Activated CD8-positive, alpha-beta memory T cell treated with anti-CD3 and anti-CD28 coated beads, Interleukin-2, amount 50 U/mL, for 48 hours (primary cell): ENCODE data around the gene ZBTB37.
A peak's percentile ranks its signal among the peaks of the same experiment; 100 is the strongest.
"Not testable (repeated sequence)": the region's sequence is repeated elsewhere in the genome, so short reads cannot be mapped to it uniquely, and the experiment has no call there.

Source experiments
- DNase-seq: peaks from one replicate; pipeline ENCODE4 v3.0.0-alpha.2; 2020

ZBTB37 gene

DNA sequence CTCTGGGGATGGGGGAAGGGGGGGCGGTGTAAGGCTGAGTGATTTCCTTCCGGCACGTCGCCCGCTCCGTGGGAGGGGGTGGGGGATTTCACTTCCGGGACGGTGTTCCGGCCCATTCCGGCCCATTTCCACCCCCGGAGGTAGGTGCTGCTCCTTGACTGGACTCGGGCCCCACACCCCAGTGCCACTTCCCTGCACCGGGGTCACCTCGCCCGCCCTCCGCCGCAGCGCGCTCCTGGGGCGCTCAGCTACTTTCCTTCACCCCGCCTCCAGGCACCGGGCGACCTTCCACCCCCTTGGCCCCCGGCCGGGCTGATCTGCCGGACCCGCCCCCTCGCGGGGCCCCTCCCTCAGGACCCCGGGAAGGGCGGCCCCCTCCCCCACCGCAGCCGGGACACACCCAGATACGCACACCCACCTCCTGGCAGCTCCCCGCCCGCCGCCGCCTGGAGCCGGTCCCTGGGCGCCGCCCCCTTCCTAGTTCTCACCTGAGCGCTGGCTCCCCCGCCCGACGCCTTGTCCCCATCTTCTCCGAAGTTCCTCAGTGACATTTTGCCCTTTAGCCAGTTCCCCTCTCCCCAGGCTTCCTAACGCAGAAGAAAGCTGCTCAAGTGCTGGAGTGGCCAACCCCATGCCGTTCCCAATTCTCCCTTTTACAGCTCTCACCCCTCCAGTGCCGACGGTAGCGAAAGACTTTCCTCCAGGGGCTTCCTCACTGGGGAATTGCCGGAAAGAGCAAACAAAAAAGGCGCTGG, at the start of gene ZBTB37:
ZBTB37 (plus strand) TSS at position 115 of the 755 bp plus-strand sequence. CDS start 1,846 bp downstream, outside the sequence.
- peak; percentile 97 for DNase-seq

DNA sequence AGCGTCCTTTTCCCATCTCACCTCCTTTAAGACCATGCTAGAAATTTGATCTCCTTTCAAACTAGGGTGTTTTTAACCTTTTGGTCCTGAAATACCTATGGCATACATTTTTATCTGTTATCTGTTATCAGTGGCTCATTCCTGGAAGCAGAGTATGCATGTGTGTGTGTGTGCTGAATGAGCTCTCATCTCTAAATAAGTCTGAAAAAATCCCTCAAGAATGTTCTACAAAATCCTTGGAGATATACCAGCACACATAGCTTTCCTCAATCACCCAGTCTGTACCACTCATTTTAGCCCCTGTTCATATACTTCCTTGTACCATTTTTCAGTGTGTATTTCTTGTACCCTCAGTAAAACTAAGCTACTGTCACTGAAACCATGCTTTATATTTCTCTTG, 49.7 kb upstream of the ZBTB37 start:
- DNase-seq = no peak

GRCh38 chr1:173821680-173822079, 46.5 kb upstream of the ZBTB37 start:
- DNase-seq = no peak

DNA sequence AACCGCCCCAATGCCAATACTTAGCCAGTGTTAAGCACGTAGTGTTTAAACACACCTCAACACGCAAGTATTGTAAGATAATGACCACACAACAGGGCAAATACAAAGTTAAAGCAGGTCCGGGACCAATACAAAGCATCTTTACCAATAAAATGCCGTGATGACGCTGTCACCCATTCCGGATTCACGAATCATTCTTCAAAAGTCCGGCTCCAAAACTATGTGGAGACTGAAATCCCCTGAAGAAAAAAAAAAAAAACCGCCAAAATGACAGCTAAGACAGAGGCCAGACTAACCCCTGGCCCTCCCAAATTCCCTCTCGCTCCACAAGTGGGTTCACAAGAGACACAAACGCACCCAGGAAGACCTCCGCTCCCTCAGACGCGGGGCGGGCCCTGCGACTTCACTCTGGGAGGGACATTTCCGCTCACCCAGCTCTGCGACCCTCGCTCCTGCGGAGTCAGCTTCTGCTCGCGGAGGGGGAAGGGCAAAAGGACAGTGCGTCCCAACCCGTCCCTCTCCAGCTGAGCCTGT, 44.3 kb upstream of the ZBTB37 start:
- no peak for DNase-seq

- peak; percentile 90 for DNase-seq
Measured at GRCh38 chr1:173824315-173825081, 43.7 kb upstream of the ZBTB37 start, which contains the start of the genes CENPL and DARS2. CENPL (minus strand) TSS chr1:173824883; CDS start chr1:173811299, 13,584 bp downstream. DARS2 (plus strand) TSS chr1:173824673; CDS start chr1:173825230, 557 bp downstream.

- DNase-seq = no peak
Measured at GRCh38 chr1:173827611-173828010, 40.6 kb upstream of the ZBTB37 start.

DNA sequence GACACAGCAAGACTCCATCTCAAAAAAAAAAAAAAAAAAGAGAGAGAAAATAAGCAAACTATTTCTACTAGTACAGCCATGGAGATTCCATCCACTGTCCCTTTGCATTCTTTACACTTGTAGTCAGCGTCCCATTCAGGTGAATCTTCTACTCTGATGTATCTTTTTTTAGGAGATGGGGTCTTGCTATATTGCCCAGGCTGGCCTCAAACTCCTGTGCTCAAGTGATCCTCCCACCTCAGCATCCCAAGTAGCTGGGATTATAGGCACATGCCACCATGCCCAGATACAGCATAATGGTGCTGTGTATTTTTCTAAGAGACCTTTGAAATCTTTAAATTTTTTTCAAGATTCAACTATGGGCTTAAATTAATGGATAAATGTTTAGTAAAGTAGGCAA, 35.4 kb upstream of the ZBTB37 start:
- no peak for DNase-seq

GRCh38 chr1:173852105-173852504, 16.1 kb upstream of the ZBTB37 start:
- DNase-seq = no peak

GRCh38 chr1:173853074-173853473, 15.1 kb upstream of the ZBTB37 start:
- DNase-seq = no peak

GRCh38 chr1:173856014-173856413, 12.2 kb upstream of the ZBTB37 start:
- no peak for DNase-seq

- DNase-seq = no peak
Measured at GRCh38 chr1:173856903-173857302, 11.3 kb upstream of the ZBTB37 start.

- no peak for DNase-seq
Measured at GRCh38 chr1:173857363-173857917, 10.7 kb upstream of the ZBTB37 start.

DNA sequence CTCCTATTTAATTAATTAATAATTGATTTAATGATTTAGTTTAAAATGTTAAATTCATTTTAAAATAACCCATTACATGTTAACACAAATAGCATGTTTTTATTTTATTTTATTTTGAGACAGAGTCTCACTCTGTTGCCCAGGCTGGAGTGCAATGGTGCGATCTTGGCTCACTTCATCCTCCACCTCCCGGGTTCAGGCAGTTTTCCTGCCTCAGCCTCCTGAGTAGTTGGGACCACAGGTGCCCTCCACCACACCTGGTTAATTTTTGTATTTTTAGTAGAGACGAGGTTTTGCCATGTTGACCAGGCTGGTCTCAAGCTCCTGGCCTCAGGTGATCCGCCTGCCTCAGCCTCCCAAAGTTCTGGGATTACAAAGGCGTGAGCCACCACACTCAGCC, 8.6 kb upstream of the ZBTB37 start:
- DNase-seq = not testable (repeated sequence)

- no peak for DNase-seq
Measured at GRCh38 chr1:173860065-173860464, 8.1 kb upstream of the ZBTB37 start.

GRCh38 chr1:173861731-173862145, 6.4 kb upstream of the ZBTB37 start:
- peak; percentile 83 for DNase-seq

GRCh38 chr1:173862146-173862768, 5.9 kb upstream of the ZBTB37 start:
- peak; percentile 86 for DNase-seq

- DNase-seq = peak; percentile 61
Measured at GRCh38 chr1:173862769-173863223, 5.4 kb upstream of the ZBTB37 start.

DNA sequence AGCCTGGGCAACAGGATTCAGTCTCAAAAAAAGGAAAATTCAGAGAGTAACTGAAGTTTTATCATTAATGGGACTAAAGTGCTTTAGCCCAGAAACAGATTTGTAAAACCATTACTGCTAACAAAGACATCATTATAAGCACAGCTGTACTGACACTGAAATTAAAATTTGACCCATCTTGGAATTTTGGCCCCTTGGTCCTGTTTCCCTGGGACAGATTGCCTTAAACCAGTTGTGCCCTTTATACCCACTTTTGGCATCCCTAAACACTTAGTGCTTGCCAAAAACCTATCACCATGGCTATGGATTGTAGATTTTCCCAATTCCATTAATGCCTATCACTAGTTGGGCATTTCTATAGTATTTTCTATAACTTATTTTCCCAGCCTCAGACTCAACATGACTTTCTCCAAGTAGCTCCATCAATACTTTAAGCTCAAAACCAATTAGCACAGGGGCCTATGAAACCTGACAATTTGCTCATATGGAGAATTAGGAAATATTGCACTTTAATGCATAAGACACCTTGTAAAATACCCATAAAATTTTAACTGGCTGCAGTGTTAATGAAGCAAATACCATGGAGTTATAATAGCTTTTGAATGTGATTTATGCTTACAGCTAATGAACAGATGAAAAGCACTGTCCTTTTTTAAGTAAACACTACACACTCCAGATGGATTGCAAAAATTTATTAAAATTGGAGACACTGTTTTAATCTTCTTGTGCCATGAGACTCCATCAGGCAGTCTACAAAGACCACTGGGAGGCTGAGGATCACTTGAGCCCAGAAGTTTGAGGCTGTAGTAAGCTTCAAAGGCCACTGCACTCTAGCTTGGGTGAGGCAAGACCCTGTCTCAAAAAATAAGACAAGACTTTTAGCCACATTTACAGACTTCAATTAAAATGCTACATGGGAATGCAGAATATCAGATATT, 4.7 kb upstream of the ZBTB37 start:
- DNase-seq = no peak

DNA sequence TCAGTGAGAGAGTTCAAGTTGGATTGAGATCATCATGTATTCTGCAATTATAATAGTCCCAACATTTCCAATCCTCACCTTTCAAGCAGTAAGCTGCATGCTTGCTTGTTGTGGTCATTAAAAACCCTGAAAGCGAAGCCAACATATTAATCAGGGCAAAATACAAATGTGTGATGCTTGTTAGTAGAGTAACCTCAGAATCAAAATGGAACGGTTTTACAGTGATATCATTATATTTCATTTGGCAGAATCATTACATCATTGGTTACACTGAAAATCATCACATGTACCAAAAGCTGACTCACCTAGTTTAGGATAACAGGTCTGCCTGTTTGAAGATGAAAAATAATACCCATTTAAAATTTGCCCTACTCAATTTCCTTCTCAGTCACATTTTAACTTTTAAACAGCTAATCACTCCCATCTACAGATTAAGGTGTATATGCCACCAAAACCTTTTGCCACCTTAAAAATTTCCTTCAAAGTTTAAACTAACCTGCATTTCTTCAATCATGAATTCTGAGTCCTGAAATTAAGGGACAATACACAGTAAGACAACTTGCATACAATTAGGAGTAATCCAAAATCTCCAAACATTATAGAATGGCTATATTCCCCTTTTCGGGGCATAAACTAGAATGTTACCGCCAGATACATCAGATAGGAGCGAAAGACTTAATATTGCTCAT, 3.9 kb upstream of the ZBTB37 start:
- no peak for DNase-seq

DNA sequence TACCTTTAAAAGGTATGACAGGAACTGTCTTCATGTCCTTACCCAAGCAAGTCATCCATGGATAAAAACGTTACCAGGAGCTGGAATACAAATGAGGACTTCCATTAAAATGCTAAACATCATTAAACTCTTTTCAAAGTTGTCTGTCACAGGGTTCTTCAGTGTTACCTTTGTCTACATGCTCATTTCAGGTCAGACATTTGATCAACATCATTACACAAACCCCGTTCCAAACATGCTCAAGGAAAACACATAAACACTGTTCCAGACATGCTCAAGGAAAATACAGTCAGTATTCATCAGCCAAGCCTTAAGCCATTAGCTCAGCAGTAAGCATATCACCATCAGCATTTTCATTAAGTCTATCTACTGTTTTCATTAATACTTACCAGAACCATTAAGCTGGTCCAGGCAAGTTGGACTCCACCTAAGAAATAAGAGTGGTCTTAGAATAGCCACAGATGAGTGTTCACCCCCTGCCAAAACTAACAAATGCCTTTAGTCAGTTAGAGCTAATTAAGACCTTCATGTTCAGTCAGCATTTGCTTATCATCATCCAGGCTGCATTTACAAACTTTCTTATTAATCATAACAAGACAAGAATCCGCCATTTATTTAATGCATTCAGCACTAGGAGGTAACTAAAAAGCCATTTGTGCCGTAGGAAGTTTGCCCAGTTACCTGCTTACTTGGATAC, 2.6 kb upstream of the ZBTB37 start:
- no peak for DNase-seq
